Activated CD8-positive, alpha-beta memory T cell treated with anti-CD3 and anti-CD28 coated beads for 1 hour (primary cell): ENCODE data around the gene MOGAT2.
"Not testable (repeated sequence)": the region's sequence is repeated elsewhere in the genome, so short reads cannot be mapped to it uniquely, and the experiment has no call there.

Source experiments
- DNase-seq, 2 donors: peaks; one replicate each; pipeline ENCODE4 v3.0.0-alpha.2; 2020; ENCODE audit warnings: low read depth in 1 of 2; ENCODE audit errors: extremely low read depth in 1 of 2

MOGAT2 gene

DNA sequence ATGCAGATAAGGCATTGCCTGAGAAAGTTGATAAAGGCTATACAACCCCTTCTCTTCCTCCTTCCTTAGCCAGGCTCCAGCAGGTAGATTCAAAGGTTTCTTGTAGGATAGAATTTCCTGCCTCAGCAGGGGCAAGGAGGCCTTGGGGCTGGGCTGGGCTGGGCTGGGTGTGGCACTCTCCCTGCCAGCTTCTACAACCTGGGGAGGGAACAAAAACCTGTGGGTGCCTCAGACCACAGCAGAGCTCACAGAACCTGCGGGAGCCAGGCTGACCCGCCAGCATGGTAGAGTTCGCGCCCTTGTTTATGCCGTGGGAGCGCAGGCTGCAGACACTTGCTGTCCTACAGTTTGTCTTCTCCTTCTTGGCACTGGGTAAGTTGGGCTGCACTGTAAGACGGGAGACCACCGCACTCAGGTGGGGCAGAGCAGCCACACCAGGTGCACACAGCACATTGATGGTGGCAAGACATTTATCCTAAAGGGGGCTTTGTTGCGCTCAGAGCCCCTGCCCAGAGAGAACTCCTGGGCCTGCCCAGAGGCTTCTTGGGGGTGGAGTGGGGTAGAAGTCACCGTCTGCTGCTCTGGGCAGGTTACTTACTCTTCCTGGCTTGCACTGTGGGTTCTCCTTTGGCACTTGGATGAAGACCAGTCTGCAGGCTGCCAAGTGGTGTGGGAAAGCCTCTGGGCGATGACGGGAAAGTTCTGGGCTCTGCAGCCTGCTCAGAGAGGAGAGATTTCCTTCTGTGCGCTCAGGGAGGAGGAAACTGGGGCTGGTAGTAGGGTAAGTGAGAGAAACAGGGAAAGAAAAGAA is at the start of gene MOGAT2:
TSS of gene MOGAT2 (plus strand) at position 231 of the 811 bp plus-strand sequence. CDS start at position 282, 51 bp downstream.
- no peak for DNase-seq

DNA sequence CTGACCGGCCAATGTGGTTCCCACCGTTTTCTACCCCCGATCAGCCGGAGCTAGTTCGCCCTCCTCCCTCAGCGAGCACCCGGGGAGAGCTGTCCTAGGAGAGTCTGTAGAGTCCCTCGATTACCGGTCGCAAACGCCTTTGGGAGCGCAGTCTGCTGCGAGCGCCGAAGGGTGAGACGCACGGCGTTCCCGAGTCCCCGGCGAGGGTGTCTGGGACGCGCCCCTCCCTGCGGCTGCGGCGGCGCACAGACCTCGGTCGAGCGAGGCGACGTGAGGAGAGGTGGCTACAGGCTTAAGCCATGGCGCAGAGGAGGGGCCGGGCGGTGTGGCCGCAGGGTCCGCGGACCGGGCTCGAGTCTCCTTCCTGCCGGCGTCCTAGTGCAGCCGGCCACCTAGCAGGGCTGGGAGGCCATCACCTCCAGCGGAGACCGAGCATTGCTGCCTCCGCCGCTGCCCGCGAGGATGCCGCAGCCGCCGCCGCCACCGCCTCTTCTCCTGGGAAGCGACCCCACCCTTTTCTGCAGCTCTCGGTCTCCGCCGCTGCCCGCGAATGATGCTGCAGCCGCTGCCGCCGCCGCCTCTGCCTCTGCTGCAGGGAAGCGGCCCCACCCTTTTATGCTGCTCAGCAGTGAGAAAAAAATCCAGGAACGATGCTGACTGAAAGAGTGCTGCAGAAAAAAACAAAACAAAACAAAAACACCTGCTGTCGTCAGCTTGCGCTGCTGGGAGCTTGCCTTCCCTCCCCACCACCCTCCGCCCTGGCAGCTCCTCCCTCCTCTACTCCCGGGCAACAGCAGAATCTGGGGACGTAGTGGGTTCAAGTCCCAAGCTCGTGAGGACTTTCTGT is 49.0 kb upstream of the MOGAT2 start, which contains the start of gene MAP6:
TSS of gene MAP6 (minus strand) at position 588 of the 847 bp plus-strand sequence. CDS start 669 bp downstream, outside the sequence.
- DNase-seq, result no peak

GRCh38 chr11:75673977-75674582 is 43.6 kb upstream of the MOGAT2 start:
- DNase-seq, result no peak

DNA sequence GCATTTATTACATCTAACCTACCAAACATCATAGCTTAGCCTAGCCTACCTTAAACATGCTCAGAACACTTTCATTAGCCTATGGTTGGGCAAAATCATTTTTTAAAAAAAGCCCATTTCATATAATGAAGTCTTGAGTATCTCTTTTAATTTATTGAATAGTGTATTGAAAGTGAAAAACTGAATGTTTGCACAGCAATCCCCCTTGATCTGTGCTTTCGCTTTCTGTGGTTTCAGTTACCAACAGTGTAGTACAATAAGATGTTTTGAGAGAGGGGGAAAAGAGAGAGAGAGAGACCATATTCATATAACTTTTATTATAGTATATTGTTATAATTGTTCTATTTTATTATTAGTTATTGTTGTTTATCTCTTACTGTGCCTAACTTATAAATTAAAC is 40.4 kb upstream of the MOGAT2 start:
- no peak for DNase-seq

DNA sequence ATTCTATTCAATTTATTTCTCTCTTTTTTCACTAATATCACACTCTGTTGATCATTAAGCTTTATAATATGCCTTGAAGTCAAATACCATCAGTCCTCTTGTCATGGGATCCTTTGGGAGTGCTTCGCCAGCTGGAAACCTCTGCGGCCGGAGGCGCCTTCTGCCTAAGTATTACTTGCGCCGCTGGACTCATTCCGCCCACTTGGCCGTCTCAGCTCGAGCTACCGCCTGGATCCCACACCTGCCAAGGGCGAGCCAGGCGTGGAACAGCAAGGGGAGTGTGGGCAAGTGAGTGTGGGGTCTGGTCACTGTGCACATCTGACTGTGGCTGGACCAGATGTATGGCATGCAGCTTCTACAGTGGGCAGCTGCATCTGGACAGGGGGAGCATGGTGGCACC is 39.7 kb upstream of the MOGAT2 start:
- DNase-seq, result no peak

DNA sequence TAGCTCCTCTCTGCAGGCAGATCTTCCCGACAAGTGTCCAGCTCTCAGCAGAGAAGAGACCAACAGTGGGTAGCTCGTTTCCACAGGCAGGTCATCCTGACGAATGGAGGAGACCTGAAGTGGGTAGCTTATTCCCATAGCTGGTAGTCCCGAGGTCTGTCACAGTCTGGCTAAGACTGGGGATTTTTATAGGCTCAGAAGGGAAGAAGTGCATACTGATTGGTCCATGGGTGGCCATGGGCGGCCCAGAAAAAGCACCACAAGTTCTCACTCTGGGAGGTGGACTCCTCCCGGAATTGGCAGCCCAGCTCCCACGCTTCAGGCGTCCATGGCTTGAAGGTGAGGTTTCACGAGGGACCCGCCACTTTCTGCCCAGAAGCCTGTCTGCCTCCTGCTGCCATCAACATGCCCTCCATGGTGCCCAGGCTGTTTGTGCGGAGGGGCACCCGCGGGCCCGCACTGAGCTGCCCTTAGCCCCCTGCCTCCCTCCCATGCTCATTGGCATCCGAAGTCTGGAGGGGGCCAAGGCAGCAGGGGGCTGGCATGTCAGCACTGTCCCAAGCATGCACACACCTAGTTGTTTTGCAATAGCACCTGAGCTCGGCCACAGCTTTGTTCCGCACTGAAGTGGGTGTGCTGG is 38.9 kb upstream of the MOGAT2 start:
- no peak for DNase-seq

GRCh38 chr11:75679566-75679965 is 38.1 kb upstream of the MOGAT2 start:
- DNase-seq, result no peak

DNA sequence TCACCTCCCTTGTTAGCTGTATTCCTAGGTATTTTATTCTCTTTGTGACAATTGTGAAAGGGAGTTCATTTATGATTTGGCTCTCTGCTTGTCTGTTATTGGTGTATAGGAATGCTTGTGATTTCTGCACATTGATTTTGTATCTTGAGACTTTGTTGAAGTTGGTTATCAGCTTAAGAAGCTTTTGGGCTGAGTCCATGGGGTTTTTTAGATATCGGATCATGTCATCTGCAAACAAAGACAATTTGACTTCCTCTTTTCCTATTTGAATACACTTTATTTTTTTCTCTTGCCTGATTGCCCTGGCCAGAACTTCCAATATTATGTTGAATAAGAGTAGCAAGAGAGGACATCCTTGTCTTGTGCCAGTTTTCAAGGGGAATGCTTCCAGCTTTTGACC is 33.8 kb upstream of the MOGAT2 start:
- not testable (repeated sequence) for DNase-seq

DNA sequence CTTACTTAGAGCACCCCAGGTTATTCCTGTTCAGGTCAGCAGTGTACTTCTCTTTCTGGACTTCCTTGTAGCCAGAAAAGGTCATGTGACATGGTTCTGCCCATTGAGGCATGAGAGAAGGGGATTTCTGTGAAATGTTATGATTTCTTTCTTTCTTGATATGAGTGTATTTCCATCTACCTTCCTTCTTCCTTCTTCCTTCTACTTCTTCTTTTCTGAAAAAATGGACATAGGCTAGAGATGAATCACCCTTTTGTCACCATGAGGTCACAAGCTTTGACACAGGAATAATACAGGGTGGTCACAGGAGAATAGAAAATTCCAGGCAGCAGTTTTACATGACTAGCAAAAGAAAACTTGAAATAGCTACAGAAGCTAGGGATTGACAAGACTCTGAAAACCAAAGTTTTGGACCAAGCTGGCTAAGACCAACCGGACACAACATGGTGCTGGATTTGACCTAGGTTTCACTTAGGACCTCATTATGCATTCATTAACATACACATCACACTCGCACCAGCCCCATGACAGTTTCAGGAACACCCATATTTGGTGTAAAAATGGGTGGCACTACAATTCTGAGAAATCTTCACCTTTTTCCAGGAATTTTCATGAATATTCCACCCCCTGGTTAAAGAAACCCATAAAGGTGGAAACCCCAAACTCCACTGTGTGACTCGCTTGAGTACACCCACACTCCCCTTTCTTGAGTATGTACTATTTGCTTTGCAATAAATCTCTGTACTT is 27.6 kb upstream of the MOGAT2 start:
- no peak for DNase-seq

- no peak for DNase-seq
Observed at GRCh38 chr11:75691804-75692203, 25.8 kb upstream of the MOGAT2 start.

DNA sequence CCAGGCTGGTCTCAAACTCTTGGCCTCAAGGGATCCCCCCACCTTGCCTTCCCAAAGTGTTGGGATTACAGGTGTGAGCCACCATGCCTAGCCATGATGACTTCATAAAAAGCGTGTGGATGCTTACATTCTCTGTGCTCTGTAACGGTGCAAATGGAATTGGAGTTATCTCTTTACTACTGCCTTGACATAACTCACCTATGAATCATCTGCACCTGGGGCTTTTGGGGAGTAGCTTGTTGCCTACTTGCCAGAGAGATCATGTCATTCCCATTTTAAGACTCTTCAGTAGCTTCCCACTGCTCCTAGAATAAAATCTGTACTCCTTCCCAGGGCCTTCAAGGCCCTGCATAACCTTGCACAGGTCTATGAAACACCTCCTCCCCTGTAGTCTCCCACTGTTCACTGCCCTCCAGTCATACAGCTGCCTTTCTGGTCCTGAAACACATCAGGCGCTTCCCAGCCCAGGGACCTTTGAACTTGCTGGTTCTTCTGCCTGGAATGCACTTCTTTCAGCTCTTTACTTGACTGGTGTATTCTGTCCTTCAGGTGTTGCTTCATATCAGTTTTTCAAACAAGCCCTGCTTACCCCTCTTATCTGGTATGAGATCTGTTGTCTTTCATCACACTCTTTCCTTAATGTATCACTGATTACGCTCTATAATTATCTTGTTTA is 19.6 kb upstream of the MOGAT2 start:
- DNase-seq, result no peak

DNA sequence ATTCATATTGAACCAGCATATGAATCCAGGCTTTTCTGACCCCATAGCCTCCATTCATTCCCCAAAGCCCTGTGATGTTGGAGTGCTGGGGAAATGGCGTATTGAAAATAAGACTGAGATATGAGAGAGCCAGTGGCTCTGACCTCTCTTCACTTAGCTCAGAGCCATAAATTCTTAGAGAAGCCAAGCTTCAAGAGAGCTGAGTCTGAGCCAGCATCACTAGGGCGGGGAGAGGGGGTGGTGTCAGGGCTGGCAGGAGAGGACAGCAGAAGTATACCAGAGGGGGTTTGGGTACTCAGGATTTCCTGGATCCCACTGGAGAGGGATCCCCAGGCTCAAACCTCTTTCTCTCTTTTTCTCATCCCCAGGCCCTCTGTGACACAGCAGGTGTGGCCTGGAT is 16.7 kb upstream of the MOGAT2 start:
- no peak for DNase-seq

- DNase-seq, result no peak
Observed at GRCh38 chr11:75703695-75704237, 13.9 kb upstream of the MOGAT2 start.

DNA sequence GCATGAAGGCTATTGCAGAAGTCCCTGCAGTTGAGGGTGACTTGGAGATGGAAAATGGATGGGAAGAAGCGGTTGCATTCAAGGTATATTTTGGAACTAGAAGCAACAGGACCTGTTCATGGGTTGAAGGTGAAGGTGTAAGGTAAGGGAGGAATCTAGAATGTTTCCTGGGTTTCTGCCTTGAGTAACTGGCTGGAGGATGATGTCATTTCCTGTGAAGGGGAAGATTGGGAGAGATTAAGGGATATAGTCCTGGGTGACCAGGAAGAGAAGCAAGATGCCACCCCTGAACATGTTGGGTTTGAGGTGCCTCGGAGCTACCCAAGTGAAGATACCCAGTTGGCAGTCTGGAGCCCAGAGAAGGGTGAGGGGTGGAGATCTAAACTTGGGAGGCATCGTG is 12.1 kb upstream of the MOGAT2 start:
- no peak for DNase-seq

DNA sequence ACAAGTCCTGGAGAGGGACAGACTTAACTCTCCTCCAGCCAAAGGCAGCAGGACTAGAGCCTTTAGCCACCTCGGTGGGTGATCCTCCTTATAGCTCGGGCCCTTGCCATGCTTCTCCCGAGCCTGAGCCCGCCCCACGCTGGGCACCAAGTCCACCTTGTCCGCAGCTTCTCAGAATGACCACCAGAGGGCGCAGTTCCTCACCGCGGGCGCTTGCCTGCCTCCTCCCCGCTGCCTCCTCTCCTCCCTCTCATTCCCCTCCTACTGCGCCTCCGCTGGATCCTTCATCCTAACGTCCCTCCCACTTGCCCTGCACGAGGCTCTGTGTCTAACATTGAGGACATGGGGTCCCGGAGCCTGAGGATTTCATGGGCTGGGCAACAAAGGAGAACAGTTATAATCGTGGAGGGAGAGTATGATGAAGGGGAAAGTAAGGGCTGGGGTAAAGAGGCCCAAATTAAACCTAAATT is 11.3 kb upstream of the MOGAT2 start:
- peak; percentile 19 to 49 for DNase-seq

- DNase-seq, result no peak
Observed at GRCh38 chr11:75714211-75714610, 3.4 kb upstream of the MOGAT2 start.

DNA sequence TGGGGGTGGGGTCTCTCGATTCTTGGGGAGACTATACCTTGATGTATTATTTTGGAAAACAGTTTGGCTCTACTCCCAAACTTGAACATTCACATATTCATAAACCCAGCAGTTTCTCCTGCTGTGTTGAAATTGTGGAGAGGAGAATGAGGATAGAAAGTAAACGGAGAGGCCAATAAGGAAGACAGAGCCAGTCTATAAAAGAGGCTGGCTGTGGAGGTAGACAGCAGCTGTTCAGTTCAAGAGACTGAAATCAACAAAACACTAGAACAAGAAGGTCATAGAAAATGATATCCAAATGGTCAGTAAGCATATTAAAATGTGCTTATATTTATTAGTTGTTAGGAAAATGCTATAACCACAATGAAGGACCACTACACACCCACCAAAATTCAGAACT is 1.9 kb upstream of the MOGAT2 start:
- DNase-seq, result no peak

DNA sequence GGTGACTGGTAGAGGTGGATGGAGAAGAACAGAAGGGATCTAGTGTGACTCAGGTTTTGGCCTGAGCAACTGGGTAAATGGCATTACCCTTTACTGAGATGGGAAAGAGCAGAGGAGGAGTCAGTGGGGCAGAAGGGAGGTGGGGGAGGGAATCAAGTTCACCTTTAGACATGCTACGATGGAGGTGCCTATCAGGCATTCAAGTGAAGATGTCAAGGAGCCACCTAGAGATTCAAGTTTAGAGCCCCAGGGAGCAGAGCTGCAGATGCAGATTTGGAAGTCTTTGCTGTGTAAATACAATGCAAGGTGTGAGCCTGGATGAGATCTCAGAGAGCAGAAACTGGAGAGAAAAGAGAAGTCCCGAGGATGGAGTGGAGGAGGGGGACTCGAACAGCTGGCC is 979 bp upstream of the MOGAT2 start:
- DNase-seq, result no peak
